Fibroblast of pulmonary artery (primary cell): ENCODE results near the gene LHB.
"Not testable (repeated sequence)": the region's sequence is repeated elsewhere in the genome, so short reads cannot be mapped to it uniquely, and the experiment has no call there.

Experiments used
- DNase-seq: peaks from one replicate; pipeline ENCODE4 v3.0.0-alpha.2; 2010; ENCODE audit warnings: low read depth
- H3K4me3 ChIP-seq: replicated peaks from 2 replicates; pipeline ENCODE4 v1.5.1; 2011; ENCODE audit warnings: low read depth, mild to moderate bottlenecking, control low read depth, low read length, moderate library complexity
- TF ChIP-seq, protein P1 (sequence below): IDR thresholded peaks from 2 replicates; pipeline ENCODE4 v1.5.1; 2011; ENCODE audit warnings: mild to moderate bottlenecking, control low read depth, low read length, inconsistent platforms; ENCODE audit errors: missing control alignments

The LHB gene

DNA sequence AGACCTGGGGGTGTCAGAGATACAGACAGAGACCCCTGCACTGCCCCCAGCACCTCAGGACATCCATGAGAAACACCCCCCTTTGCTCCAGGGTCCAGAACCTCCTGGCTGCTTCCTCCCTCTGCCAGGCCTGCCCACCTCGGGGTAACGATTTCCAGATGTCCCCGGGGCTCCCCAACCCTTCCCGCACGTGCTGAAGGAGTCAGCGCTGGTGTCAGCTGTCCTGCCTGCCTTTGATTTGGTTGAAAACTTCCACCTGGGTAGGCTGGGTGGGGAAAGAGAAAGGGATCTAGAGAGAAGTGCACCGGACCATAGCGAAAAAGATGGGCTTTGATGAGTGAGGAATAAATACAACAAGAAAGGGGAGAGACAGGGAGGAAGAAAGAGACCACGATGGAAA is 42.2 kb upstream of the LHB start:
- TF ChIP-seq, protein P1, sequence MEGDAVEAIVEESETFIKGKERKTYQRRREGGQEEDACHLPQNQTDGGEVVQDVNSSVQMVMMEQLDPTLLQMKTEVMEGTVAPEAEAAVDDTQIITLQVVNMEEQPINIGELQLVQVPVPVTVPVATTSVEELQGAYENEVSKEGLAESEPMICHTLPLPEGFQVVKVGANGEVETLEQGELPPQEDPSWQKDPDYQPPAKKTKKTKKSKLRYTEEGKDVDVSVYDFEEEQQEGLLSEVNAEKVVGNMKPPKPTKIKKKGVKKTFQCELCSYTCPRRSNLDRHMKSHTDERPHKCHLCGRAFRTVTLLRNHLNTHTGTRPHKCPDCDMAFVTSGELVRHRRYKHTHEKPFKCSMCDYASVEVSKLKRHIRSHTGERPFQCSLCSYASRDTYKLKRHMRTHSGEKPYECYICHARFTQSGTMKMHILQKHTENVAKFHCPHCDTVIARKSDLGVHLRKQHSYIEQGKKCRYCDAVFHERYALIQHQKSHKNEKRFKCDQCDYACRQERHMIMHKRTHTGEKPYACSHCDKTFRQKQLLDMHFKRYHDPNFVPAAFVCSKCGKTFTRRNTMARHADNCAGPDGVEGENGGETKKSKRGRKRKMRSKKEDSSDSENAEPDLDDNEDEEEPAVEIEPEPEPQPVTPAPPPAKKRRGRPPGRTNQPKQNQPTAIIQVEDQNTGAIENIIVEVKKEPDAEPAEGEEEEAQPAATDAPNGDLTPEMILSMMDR, result no peak
- no peak for DNase-seq
- H3K4me3 ChIP-seq, result no peak overlapping the region

DNA sequence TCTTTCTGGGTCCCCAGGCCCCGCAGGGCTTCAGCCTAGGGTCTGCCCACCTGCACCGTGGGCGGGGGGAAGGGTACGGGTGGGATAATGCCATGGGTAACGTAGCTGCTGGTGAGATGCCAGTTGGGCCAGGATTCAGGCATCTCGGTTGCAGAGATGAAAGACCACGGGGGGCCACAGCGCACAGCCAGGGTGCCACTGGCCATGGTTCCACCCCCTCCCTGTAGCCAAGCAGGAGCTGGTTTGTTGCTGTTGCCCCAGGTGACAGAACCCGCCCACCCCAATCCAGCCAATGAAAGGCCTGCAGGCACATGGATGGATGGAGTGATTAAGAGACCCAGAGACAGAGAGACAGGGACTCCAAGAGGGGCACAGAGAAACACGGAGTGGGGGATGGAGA is 41.7 kb upstream of the LHB start:
- TF ChIP-seq, protein P1, result no peak
- no peak overlapping the region for H3K4me3 ChIP-seq
- DNase-seq, result no peak

DNA sequence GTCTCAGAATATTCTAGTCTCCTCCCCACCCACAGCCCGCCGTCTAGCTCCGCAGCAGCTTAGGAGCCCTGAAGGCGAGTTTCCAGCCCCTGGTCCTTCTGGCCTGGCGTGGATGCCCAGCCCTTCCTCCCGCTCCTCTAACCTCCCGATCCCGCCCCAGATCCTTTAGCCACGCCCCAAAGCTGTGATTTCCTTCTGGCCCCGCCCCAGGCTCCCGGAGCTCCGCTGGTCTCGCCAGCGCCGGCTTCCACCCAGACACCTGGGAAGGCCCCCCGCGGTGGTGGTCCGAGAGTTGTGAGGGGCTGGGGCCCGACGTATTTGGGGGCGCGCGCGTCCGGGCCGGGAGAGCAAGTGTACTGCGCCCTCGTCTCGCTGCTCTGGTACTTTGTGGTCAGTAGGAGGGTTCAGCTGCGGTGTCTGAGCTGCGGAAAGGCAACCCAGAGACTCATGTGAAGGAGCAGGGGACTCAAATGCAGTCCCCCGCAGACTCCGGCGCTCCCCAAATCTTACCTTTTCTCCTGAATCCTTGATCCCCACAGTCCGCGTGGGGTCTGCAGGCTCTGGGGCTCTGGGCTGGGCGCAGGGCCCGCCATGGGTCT is 40.8 kb upstream of the LHB start, which contains the start of gene CGB7:
Gene CGB7 (minus strand): TSS at position 114 of the 599 bp plus-strand sequence. CDS start 2,374 bp downstream, outside the sequence.
- peak within 1 kb of the TSS; percentile 57 for H3K4me3 ChIP-seq
- DNase-seq, result peak; percentile 47
- TF ChIP-seq, protein P1, result no peak

DNA sequence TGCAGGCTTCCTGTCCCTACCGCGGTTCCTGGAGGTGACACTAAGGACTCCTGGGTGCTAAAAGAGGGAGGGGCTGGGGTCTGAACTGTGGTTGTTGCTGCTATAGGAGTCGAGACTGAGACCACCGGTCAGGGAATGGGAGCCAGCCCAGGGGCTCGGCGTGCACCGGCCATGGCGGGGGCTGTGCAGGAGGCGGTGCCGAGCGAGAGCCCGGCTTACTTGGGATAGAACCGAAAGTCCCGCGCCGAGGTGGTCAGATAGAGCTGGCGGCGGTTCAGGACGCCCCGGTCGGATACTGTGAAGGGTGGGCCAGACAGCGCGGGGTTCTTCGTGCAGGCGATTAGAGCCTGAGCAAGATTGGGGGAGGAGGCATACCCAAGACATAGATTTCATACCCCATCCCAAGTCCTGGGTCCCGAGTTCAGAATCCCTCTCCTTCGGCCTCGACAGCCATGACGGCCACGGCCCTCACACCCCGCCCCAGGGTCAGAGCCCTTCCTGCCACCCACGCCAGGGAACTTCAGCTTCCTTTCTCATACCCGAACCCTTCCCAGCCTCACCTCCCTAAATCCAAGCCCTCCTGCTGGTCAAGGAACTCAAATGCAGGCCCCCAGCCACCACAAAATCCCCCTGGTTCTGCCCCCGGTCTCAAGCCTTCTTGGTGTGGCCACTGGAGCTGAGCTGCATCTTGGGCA is 40.2 kb upstream of the LHB start:
- not testable (repeated sequence) for DNase-seq
- H3K4me3 ChIP-seq, result peak overlapping the region; percentile 57

DNA sequence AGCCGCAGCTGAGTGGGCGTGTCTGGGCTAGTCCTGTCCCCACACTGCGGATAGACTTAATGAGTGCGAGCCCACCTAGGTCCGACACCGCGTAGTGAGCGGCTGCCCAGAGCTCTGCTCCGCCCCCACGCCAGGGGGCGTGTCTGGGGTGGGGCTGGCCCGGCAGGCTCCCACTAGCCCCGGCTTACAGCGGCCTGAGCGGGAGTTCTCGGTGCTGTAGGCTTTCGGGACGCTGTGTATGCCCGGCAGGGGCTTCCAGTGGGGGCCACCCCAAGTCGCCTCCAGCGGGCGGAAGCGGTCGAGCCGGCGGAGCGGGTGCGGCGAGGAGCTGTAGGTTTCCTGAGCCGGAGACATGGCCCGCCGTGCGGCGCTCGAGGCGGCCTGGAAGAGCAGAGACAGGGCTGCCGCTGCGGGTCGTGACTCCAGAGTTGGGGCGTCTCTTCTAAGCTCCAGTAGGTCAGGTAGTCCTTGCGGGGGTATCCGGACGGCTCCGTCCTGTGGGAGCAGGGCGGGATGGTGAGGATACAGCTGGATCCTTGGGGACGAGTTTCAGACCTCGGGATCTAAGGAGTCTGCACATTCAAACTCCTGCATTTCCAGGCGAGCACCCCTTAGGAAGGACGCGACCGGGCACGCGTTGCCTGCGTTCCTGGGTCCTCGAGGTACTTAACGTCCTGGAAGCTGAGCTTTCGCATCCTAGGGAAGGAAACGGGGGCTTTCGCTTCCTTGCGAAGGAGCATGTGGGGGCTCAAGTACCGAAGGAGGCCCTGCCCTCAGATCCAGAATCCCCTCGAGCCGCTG is 39.4 kb upstream of the LHB start:
- DNase-seq, result peak; percentile 31
- TF ChIP-seq, protein P1, result peak; percentile 18

DNA sequence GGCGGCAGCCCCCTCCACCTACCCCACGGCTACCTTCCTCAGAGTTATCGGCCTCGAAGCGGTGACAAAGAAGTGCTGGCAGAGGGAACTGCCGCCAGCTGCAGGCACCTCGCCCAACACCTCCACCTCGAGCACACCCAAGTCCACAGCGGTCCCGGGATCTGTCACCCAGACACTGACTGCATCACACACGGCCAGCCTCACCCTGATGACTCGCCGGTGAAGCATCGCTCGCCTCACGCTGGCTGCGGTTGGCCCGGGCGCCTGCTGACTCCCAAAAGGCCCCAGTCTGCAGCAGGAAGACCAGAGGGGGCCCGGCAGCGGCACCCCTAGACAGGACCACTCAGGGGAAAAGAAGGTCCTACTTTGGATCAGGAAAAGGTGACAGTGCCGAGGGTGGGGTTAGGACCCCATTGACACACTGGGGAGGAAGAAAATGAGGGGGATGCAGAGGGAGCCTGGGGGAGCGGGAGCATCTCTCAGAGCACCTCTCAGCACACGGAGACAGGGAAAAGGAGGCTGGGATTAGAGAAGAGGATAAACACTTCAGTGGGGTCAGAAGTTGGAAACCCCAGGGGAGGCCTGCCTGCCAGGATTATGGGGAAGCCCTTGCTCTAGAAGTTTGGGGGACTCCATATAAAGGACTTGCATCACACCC is 33.6 kb upstream of the LHB start:
- DNase-seq, H3K4me3 ChIP-seq: not testable (repeated sequence)

More for the DNA sequence above, 39.4 kb upstream of the LHB start:
- peak overlapping the region; percentile 57 for H3K4me3 ChIP-seq

DNA sequence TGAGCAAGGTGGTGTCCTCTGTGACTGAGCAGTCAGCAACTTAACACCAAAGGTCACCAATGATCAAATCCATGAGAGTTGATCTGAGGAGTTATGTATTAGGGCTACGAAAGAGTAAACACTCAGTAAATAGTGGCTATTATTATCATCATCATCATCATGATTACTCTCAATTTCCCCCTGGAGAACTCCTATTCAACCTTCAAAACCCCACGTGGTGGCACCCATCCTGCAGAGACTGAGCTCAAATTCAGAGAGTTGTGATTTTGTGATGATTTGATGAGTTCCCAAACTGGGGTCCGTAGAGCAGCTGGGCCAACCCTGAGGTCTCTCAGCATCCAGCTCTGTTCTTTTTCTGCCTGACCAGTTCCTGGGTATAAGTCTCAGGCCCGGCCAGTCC is 32.9 kb upstream of the LHB start:
- not testable (repeated sequence) for DNase-seq, H3K4me3 ChIP-seq

DNA sequence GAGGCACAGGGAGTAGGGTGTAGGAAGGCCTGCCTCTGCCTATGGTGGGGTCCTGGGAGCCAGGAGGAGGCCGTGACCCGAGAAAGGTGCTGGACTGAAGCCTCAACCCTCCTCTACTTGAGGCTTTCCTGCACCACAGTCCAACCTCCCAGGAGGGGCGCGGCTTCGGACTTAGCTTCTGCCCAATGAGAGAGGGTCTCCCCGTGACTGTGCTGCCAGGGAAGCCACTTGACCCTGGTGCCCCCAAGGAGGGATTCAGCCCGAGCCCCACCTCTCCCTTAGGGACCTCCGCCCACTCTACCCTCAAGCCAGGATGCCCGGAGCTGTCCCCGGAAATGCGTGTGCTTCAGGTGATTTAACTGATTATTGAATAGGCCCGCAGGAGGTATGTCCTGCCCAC is 32.1 kb upstream of the LHB start, which contains the start of gene CGB8:
Gene CGB8 (minus strand): TSS at position 101 of the 400 bp plus-strand sequence. CDS start 372 bp downstream, outside the sequence.
- not testable (repeated sequence) for H3K4me3 ChIP-seq, DNase-seq

DNA sequence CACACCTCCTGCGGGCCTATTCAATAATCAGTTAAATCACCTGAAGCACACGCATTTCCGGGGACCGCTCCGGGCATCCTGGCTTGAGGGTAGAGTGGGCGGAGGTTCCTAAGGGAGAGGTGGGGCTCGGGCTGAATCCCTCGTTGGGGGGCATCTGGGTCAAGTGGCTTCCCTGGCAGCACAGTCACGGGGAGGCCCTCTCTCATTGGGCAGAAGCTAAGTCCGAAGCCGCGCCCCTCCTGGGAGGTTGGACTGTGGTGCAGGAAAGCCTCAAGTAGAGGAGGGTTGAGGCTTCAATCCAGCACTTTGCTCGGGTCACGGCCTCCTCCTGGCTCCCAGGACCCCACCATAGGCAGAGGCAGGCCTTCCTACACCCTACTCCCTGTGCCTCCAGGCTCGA is 26.7 kb upstream of the LHB start, which contains the start of gene CGB5:
Gene CGB5 (plus strand): TSS at position 301 of the 400 bp plus-strand sequence. CDS start 362 bp downstream, outside the sequence.
- not testable (repeated sequence) for H3K4me3 ChIP-seq, DNase-seq

DNA sequence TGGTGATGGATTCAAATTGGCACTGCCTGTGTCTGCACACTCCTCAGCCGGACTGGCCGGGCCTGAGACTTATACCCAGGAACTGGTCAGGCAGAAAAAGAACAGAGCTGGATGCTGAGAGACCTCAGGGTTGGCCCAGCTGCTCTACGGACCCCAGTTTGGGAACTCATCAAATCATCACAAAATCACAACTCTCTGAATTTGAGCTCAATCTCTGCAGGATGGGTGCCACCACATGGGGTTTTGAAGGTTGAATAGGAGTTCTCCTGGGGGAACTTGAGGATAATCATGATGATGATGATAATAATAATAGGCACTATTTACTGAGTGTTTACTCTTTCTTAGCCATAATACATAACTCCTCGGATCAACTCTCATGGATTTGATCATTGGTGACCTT is 25.8 kb upstream of the LHB start:
- DNase-seq, H3K4me3 ChIP-seq: not testable (repeated sequence)
